ENCODE measurements around the gene C1orf226. TPM values are rescaled to one million over a fixed set of nuclear protein-coding genes. Genes with fewer than 3 reads are reported as not detected.

The C1orf226 gene
- total and polyA plus RNA-seq, 2 experiments from 2014 or later, result 2.7 to 12.5 TPM

GRCh38 chr1:162376691-162377090 is 4.8 kb upstream of the C1orf226 start, which contains the start of gene SPATA46 (continued):
- no peak for TF ChIP-seq ZNF462 (CRISPR knock-in tag; IDR thresholded peaks at IDR 0.05)
- no peak for TF ChIP-seq STAT1 (IDR thresholded peaks at IDR 0.05; ENCODE audit: unreplicated experiment)
- TF ChIP-seq ZNF331 (CRISPR knock-in tag; IDR thresholded peaks at IDR 0.05; ENCODE audit: low read depth), result no peak
- TF ChIP-seq, protein P1, sequence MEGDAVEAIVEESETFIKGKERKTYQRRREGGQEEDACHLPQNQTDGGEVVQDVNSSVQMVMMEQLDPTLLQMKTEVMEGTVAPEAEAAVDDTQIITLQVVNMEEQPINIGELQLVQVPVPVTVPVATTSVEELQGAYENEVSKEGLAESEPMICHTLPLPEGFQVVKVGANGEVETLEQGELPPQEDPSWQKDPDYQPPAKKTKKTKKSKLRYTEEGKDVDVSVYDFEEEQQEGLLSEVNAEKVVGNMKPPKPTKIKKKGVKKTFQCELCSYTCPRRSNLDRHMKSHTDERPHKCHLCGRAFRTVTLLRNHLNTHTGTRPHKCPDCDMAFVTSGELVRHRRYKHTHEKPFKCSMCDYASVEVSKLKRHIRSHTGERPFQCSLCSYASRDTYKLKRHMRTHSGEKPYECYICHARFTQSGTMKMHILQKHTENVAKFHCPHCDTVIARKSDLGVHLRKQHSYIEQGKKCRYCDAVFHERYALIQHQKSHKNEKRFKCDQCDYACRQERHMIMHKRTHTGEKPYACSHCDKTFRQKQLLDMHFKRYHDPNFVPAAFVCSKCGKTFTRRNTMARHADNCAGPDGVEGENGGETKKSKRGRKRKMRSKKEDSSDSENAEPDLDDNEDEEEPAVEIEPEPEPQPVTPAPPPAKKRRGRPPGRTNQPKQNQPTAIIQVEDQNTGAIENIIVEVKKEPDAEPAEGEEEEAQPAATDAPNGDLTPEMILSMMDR (conservative IDR thresholded peaks at IDR 0.05; ENCODE audit: low read depth in 2 of 2), result no peak

DNA sequence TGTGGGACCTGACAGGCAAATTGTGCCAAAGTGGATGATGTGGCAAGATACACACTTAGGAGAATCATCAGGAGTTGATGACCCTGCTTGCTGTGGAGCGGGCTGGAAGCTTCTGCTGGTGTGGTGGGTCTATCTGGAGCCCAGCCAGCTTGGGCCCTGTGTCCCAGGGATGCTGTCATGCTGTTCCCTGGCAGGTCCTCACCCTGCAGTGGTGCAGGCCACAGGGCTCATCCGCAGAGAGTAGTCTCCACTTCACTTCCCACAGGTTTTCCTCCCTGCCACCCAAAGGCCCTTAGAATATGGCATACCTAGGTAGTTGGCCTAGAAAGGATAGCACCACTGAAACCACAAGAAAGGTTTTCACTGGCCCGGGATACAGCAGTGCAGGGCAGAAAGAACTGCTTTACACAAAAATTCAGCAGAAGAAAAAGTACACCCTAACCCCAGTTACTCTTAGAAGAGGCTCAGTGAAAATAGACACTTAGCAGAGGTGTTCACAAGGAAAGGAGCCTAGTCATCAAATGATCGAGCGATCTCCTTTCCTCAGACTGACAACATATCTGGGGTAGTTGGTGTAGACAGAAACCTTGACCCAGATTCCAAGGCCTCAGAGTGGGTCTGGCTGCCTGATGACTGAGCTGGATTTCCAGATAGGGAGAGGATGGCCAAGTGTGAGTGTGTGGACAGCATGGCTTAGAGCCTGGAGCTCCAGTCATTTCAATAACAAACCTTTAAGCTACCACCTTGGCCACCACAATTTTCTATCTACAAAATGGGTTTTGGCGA is 1.3 kb upstream of the C1orf226 start:
- H3F3A ChIP-seq (replicated peaks; ENCODE audit: low read depth), result no peaks in the 10 kb centered on the region
- Mint-ChIP-seq H3K27ac (no peak overlapping the region), H3K4me1 (peaks cover 6% of the 10 kb centered on the region), H3K4me3 (no peak overlapping the region), H3K36me3 (ENCODE audit: low read depth) (peaks cover 24% of the 10 kb centered on the region), H3K9me3 (no peaks in the 10 kb centered on the region), H3K27me3 (ENCODE audit: insufficient read depth, low read depth, poor library complexity) (peaks cover 20% of the 10 kb centered on the region)
- H2AFZ ChIP-seq, result no peak overlapping the region
- H3K4me2 ChIP-seq, result no peak overlapping the region
- ATAC-seq (no peak), DNase-seq (ENCODE audit: low spot score) (no peak)
- H3K27ac ChIP-seq (ENCODE audit: low read depth), result no peak overlapping the region
- H3K79me2 ChIP-seq (replicated peaks; ENCODE audit: insufficient read depth), result no peaks in the 10 kb centered on the region
- no peaks in the 10 kb centered on the region for H3K9me2 ChIP-seq (ENCODE audit: insufficient read depth)
- H4K20me1 ChIP-seq (replicated peaks; ENCODE audit: insufficient read depth), result no peaks in the 10 kb centered on the region
- no peaks in the 10 kb centered on the region for H3K36me3 ChIP-seq (ENCODE audit: insufficient read depth)
- no peak overlapping the region for H3K4me3 ChIP-seq
- H3K27me3 ChIP-seq (ENCODE audit: insufficient read depth), result no peaks in the 10 kb centered on the region
- no peaks in the 10 kb centered on the region for H3K4me1 ChIP-seq (ENCODE audit: insufficient read depth)
- TF ChIP-seq NANOG (IDR thresholded peaks at IDR 0.05; ENCODE audit: borderline replicate concordance) (no peak), ZNF331 (CRISPR knock-in tag; IDR thresholded peaks at IDR 0.05; ENCODE audit: low read depth) (no peak), JUNB (IDR thresholded peaks at IDR 0.05; ENCODE audit: unreplicated experiment) (no peak)
- TF ChIP-seq, protein P2, sequence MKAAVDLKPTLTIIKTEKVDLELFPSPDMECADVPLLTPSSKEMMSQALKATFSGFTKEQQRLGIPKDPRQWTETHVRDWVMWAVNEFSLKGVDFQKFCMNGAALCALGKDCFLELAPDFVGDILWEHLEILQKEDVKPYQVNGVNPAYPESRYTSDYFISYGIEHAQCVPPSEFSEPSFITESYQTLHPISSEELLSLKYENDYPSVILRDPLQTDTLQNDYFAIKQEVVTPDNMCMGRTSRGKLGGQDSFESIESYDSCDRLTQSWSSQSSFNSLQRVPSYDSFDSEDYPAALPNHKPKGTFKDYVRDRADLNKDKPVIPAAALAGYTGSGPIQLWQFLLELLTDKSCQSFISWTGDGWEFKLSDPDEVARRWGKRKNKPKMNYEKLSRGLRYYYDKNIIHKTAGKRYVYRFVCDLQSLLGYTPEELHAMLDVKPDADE (IDR thresholded peaks at IDR 0.05), result no peak
